ENCODE results near the gene CLIC5. TPM values are rescaled to one million over a fixed set of nuclear protein-coding genes. Genes with fewer than 3 reads are reported as not detected.

Gene CLIC5
- total RNA-seq, 6 donors from 2014 or later = 110 to 197 (median 138) TPM

- Histone ChIP-seq H3K9me3 (no peaks in the 10 kb centered on the region), H3K27ac (no peak overlapping the region), H3K4me3 (no peak overlapping the region), H3K27me3 (no peaks in the 10 kb centered on the region), H3K36me3 (no peaks in the 10 kb centered on the region), H3K4me1 (peaks cover 3 to 11% (median 9%) of the 10 kb centered on the region in 4 donors)
- TF ChIP-seq POLR2A (IDR thresholded peaks at IDR 0.05) (no peak), EP300 (IDR thresholded peaks at IDR 0.05) (no peak), POLR2AphosphoS5 (IDR thresholded peaks at IDR 0.05) (no peak)
- TF ChIP-seq, protein P1, sequence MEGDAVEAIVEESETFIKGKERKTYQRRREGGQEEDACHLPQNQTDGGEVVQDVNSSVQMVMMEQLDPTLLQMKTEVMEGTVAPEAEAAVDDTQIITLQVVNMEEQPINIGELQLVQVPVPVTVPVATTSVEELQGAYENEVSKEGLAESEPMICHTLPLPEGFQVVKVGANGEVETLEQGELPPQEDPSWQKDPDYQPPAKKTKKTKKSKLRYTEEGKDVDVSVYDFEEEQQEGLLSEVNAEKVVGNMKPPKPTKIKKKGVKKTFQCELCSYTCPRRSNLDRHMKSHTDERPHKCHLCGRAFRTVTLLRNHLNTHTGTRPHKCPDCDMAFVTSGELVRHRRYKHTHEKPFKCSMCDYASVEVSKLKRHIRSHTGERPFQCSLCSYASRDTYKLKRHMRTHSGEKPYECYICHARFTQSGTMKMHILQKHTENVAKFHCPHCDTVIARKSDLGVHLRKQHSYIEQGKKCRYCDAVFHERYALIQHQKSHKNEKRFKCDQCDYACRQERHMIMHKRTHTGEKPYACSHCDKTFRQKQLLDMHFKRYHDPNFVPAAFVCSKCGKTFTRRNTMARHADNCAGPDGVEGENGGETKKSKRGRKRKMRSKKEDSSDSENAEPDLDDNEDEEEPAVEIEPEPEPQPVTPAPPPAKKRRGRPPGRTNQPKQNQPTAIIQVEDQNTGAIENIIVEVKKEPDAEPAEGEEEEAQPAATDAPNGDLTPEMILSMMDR (IDR thresholded peaks at IDR 0.05) = no peak
- no peak for DNase-seq
- no peak for ATAC-seq (ENCODE audit: low FRiP score in 2 of 2)
These were observed 24.0 kb upstream of the CLIC5 start for GRCh38 chr6:46039646-46040045.

DNA sequence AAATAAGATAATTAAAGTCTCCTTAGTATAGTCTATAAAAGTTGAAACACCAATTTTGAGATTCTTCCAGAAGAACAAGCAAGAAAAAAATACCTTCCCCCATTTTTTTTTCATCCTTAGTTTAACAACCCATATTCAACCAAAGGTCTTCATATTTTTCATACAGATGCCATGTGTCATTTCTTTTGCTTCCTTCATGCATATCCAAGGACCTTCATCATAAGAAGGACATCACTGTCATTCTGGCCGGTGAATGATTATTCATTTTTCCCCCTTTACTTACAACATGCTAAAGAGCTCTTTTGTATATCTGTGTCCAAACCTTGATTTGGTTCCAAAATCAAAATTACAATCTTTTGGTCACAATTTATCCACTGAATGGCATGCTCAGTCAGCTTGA, 21.3 kb upstream of the CLIC5 start:
- 93 to 100% methylated on average over 1 of the region's 1 CpG for WGBS, 2 donors
- no peak for DNase-seq
- H3K4me3 ChIP-seq = no peak overlapping the region
- H3K36me3 ChIP-seq = no peaks in the 10 kb centered on the region
- peaks cover 0 to 4% (median 1%) of the 10 kb centered on the region in 4 donors for H3K4me1 ChIP-seq
- ATAC-seq (ENCODE audit: low FRiP score in 2 of 2) = no peak
- H3K9me3 ChIP-seq = no peaks in the 10 kb centered on the region
- no peaks in the 10 kb centered on the region for H3K27me3 ChIP-seq
- no peak overlapping the region for H3K27ac ChIP-seq
- TF ChIP-seq EP300 (IDR thresholded peaks at IDR 0.05) (no peak), POLR2A (IDR thresholded peaks at IDR 0.05) (no peak), POLR2AphosphoS5 (IDR thresholded peaks at IDR 0.05) (no peak)
- TF ChIP-seq, protein P1 (IDR thresholded peaks at IDR 0.05) = no peak

DNA sequence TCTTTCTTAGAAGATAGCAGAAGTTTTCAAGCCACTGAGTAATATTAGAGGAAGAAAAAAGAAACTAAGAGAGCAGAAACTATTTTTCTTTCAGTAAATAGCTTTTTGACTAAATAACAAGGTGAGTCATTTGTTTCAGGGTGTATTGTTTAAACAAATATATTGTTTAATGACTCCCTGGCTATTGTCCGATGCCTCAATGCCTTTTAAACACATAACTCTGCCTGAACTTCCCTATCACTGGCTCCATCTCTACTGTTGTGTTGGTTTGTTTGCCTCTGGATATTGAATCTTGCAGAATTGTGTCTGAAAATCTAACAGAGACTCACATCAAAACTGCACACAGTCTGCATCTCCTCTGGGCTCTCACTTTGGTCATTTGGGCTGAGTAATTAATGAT, 19.6 kb upstream of the CLIC5 start:
- no peaks in the 10 kb centered on the region for H3K36me3 ChIP-seq
- TF ChIP-seq POLR2AphosphoS5 (IDR thresholded peaks at IDR 0.05) (no peak), EP300 (IDR thresholded peaks at IDR 0.05) (no peak), POLR2A (IDR thresholded peaks at IDR 0.05) (no peak)
- TF ChIP-seq, protein P1 (IDR thresholded peaks at IDR 0.05) = no peak
- WGBS, 2 donors = 67 to 78% methylated on average over 1 of the region's 1 CpG
- ATAC-seq (ENCODE audit: low FRiP score in 2 of 2) (peak in 1 of 2 donors; percentile 11), DNase-seq (no peak)
- peak overlapping the region in 2 of 4 donors; percentile 16 to 54 for H3K27ac ChIP-seq
- peaks cover 0 to 4% (median 1%) of the 10 kb centered on the region in 4 donors for H3K4me1 ChIP-seq
- no peaks in the 10 kb centered on the region for H3K9me3 ChIP-seq
- no peaks in the 10 kb centered on the region for H3K27me3 ChIP-seq
- H3K4me3 ChIP-seq = no peak overlapping the region

- 51 to 64% methylated on average over 6 of the region's 6 CpGs for WGBS, 2 donors
- Histone ChIP-seq H3K9me3 (no peaks in the 10 kb centered on the region), H3K27ac (no peak overlapping the region), H3K4me3 (no peak overlapping the region), H3K4me1 (peaks cover 0 to 4% (median 1%) of the 10 kb centered on the region in 4 donors), H3K36me3 (no peaks in the 10 kb centered on the region), H3K27me3 (no peaks in the 10 kb centered on the region)
- TF ChIP-seq POLR2AphosphoS5 (IDR thresholded peaks at IDR 0.05) (no peak), POLR2A (IDR thresholded peaks at IDR 0.05) (no peak), EP300 (IDR thresholded peaks at IDR 0.05) (no peak)
- TF ChIP-seq, protein P1 (IDR thresholded peaks at IDR 0.05) = no peak
- ATAC-seq (ENCODE audit: low FRiP score in 2 of 2) (no peak), DNase-seq (no peak)
These were observed 16.7 kb upstream of the CLIC5 start for GRCh38 chr6:46032110-46032998.
